Mesendoderm (in vitro differentiated cells): ENCODE data around the gene KCNA2.

Experiments
- DNase-seq: peaks from one replicate; pipeline ENCODE4 v3.0.0; 2013
- H2AK5ac ChIP-seq: 2 replicates; pipeline ENCODE4 v1.6.1; 2013; ENCODE audit warnings: low read length, inconsistent platforms
- H2BK120ac ChIP-seq: 2 replicates; pipeline ENCODE4 v1.6.1; 2013; ENCODE audit warnings: low read depth, mild to moderate bottlenecking, low read length, moderate library complexity, mixed read lengths
- H2BK15ac ChIP-seq: replicated peaks from 2 replicates; pipeline ENCODE4 v1.6.1; 2013; ENCODE audit warnings: low read depth, mild to moderate bottlenecking, moderate library complexity
- H2BK5ac ChIP-seq: 2 replicates; pipeline ENCODE4 v1.6.1; 2013; ENCODE audit warnings: low read length, inconsistent platforms
- H3K18ac ChIP-seq: 2 replicates; pipeline ENCODE4 v1.6.1; 2013; ENCODE audit warnings: mild to moderate bottlenecking, low read length, mixed read lengths
- H3K23ac ChIP-seq: one replicate; pipeline ENCODE4 v1.6.1; 2013; ENCODE audit warnings: low read length
- H3K27ac ChIP-seq: 2 replicates; pipeline ENCODE4 v1.5.1; 2013; ENCODE audit warnings: low read depth, mild to moderate bottlenecking, inconsistent platforms, low read length, moderate library complexity
- H3K27me3 ChIP-seq: 2 replicates; pipeline ENCODE4 v1.6.1; 2013; ENCODE audit warnings: low read length, control low read depth, mild to moderate bottlenecking, inconsistent platforms; ENCODE audit not compliant: insufficient read depth, poor library complexity
- H3K36me3 ChIP-seq: 2 replicates; pipeline ENCODE4 v1.6.1; 2013; ENCODE audit warnings: low read length, inconsistent platforms; ENCODE audit not compliant: control insufficient read depth, insufficient read depth
- H3K4ac ChIP-seq: one replicate; pipeline ENCODE4 v1.6.1; 2013; ENCODE audit warnings: low read depth, mild to moderate bottlenecking, low read length, moderate library complexity
- H3K4me1 ChIP-seq: 2 replicates; pipeline ENCODE4 v1.6.1; 2013; ENCODE audit warnings: low read depth, low read length, inconsistent platforms; ENCODE audit not compliant: control insufficient read depth
- H3K4me2 ChIP-seq: 2 replicates; pipeline ENCODE4 v1.6.1; 2013; ENCODE audit warnings: low read length
- H3K4me3 ChIP-seq: 2 replicates; pipeline ENCODE4 v1.5.1; 2013; ENCODE audit warnings: mild to moderate bottlenecking, low read length
- H3K56ac ChIP-seq: one replicate; pipeline ENCODE4 v1.6.1; 2013; ENCODE audit warnings: low read length
- H3K79me1 ChIP-seq: 2 replicates; pipeline ENCODE4 v1.6.1; 2013; ENCODE audit warnings: low read length, inconsistent platforms
- H3K79me2 ChIP-seq: 2 replicates; pipeline ENCODE4 v1.6.1; 2013; ENCODE audit warnings: mild to moderate bottlenecking, low read length; ENCODE audit not compliant: control insufficient read depth, insufficient read depth
- H3K9ac ChIP-seq: 2 replicates; pipeline ENCODE4 v1.6.1; 2013; ENCODE audit warnings: low read length, inconsistent platforms
- H4K5ac ChIP-seq: one replicate; pipeline ENCODE4 v1.6.1; 2013; ENCODE audit warnings: low read length
- H4K8ac ChIP-seq: one replicate; pipeline ENCODE4 v1.6.1; 2013; ENCODE audit warnings: low read depth, mild to moderate bottlenecking, control low read depth, low read length, moderate library complexity
- WGBS: extraction: QIAGEN DNeasy Blood & Tissue Kit; methylation state at CpG from one replicate; pipeline ENCODE4 v1.1.7; 2013; ENCODE audit warnings: low lambda C conversion rate, missing lambda C conversion rate; ENCODE audit not compliant: insufficient coverage; ENCODE audit errors: extremely low coverage; 5-methylcytosine and 5-hydroxymethylcytosine counted together

The KCNA2 gene

DNA sequence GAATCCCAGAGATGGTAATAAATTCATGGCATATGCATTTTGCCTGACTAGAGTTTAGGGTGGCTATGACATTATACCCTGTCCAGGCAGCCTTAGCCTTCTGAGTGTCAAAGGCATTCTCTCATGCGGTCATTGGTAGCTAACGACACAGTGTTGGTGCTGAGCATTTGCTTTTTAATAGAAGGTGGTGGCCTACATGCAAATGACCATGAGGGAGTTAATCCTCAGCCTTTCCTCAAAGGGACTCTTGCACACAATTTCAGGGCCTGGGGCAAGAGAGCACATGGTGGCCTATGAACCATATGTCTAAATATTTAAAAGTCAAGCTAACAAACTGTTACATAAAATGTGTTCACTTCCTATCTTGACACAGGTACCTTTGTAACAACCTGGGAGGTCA lies 56.3 kb downstream of the KCNA2 start:
- no peak overlapping the region for H3K56ac ChIP-seq
- no peak overlapping the region for H3K23ac ChIP-seq
- no peak overlapping the region for H2BK15ac ChIP-seq
- no peaks in the 10 kb centered on the region for H3K4me1 ChIP-seq
- H4K8ac ChIP-seq: no peak overlapping the region
- H2AK5ac ChIP-seq: no peak overlapping the region
- H3K4me2 ChIP-seq: no peak overlapping the region
- no peaks in the 10 kb centered on the region for H3K79me1 ChIP-seq
- no CpG with 5 or more reads among the region's 2 CpGs for WGBS
- H3K9ac ChIP-seq: no peak overlapping the region
- no peak overlapping the region for H3K27ac ChIP-seq
- no peak for DNase-seq
- no peak overlapping the region for H3K18ac ChIP-seq
- no peak overlapping the region for H3K4ac ChIP-seq
- H2BK120ac ChIP-seq: no peak overlapping the region
- H2BK5ac ChIP-seq: no peak overlapping the region
- H4K5ac ChIP-seq: no peak overlapping the region
- no peaks in the 10 kb centered on the region for H3K79me2 ChIP-seq
- H3K36me3 ChIP-seq: no peaks in the 10 kb centered on the region
- no peak overlapping the region for H3K4me3 ChIP-seq
- no peaks in the 10 kb centered on the region for H3K27me3 ChIP-seq

DNA sequence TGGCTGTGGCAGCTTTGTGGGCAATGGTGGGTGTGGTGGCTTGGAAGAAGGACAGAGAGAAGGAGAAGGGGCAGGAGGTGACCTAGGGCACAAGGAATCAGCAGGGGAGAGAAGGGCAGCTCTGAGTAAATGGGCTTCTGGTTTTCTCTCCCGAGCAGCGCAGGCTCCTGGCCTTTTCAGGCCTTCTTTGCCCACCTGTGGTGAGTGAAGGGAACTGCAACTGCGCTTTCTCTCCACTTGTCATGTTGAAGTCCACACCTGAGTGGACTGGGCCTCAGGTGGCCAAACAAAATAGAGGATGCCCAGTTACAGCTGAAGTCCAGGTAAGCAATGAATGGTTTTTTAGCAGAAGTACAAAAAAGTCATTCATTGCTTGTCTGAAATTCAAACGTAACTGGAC lies 57.8 kb downstream of the KCNA2 start:
- no peak overlapping the region for H3K9ac ChIP-seq
- H3K79me2 ChIP-seq: no peaks in the 10 kb centered on the region
- H3K4me1 ChIP-seq: no peaks in the 10 kb centered on the region
- no peak overlapping the region for H3K4ac ChIP-seq
- H3K4me2 ChIP-seq: no peak overlapping the region
- no peaks in the 10 kb centered on the region for H3K79me1 ChIP-seq
- no peak overlapping the region for H2BK15ac ChIP-seq
- no peaks in the 10 kb centered on the region for H3K36me3 ChIP-seq
- no CpG with 5 or more reads among the region's 4 CpGs for WGBS
- peak; percentile 65 for DNase-seq
- H3K23ac ChIP-seq: no peak overlapping the region
- no peak overlapping the region for H2BK5ac ChIP-seq
- H4K8ac ChIP-seq: no peak overlapping the region
- H2BK120ac ChIP-seq: no peak overlapping the region
- no peak overlapping the region for H3K18ac ChIP-seq
- no peak overlapping the region for H3K56ac ChIP-seq
- no peak overlapping the region for H3K4me3 ChIP-seq
- no peak overlapping the region for H3K27ac ChIP-seq
- no peak overlapping the region for H4K5ac ChIP-seq
- no peak overlapping the region for H2AK5ac ChIP-seq
- no peaks in the 10 kb centered on the region for H3K27me3 ChIP-seq

DNA sequence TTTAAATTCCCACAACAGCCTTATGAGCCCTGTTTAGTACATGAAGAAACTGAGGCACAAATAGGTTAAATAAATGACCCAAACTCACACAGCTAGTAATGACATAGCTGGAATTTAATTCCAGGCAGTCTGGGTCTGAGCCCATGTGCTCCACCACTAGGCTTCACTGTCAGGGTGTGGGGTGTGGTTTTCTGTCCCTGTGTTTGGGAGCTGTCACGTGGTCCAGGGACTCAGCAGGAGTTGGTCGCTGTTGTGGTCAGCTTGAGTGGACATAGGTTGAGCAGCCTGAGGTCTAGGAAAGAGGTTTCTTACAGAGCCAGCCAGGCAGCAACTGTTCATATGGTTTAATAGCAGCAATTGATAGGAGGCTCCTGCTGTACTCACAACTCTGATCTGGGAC lies 59.1 kb downstream of the KCNA2 start:
- H3K9ac ChIP-seq: no peak overlapping the region
- no peak overlapping the region for H3K4me3 ChIP-seq
- no peak for DNase-seq
- H3K4ac ChIP-seq: no peak overlapping the region
- no peaks in the 10 kb centered on the region for H3K79me2 ChIP-seq
- no peak overlapping the region for H2BK120ac ChIP-seq
- no peaks in the 10 kb centered on the region for H3K79me1 ChIP-seq
- H2BK15ac ChIP-seq: no peak overlapping the region
- H3K23ac ChIP-seq: no peak overlapping the region
- H2BK5ac ChIP-seq: no peak overlapping the region
- no peak overlapping the region for H3K18ac ChIP-seq
- no peaks in the 10 kb centered on the region for H3K4me1 ChIP-seq
- no CpG with 5 or more reads among the region's 2 CpGs for WGBS
- H3K56ac ChIP-seq: no peak overlapping the region
- no peak overlapping the region for H3K27ac ChIP-seq
- no peaks in the 10 kb centered on the region for H3K36me3 ChIP-seq
- H3K27me3 ChIP-seq: no peaks in the 10 kb centered on the region
- H4K5ac ChIP-seq: no peak overlapping the region
- H4K8ac ChIP-seq: no peak overlapping the region
- H3K4me2 ChIP-seq: no peak overlapping the region
- no peak overlapping the region for H2AK5ac ChIP-seq

DNA sequence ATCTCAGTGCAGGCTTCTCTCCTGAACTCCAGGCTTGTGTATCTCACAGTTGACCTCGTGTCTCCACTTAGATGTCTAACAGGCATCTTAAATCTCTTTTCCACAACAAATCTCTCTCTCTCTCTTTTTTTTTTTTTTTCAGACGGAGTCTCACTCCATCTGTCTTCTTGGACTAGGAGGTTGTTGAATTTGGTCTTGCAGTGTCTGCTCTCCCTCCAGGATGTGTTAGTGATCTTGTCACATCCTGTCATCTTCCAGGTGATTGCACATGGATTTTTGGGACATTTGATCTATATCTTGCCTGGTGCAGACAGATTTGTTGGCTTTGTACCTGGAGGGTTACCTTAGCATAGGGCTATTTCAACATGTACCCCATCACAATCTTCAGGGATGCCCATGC lies 60.7 kb downstream of the KCNA2 start:
- no peak overlapping the region for H3K4me2 ChIP-seq
- no peak overlapping the region for H3K4me3 ChIP-seq
- H3K4me1 ChIP-seq: no peaks in the 10 kb centered on the region
- H4K5ac ChIP-seq: no peak overlapping the region
- H3K4ac ChIP-seq: no peak overlapping the region
- H2BK15ac ChIP-seq: no peak overlapping the region
- H2BK120ac ChIP-seq: no peak overlapping the region
- no peak overlapping the region for H3K18ac ChIP-seq
- no peak overlapping the region for H2BK5ac ChIP-seq
- no peaks in the 10 kb centered on the region for H3K27me3 ChIP-seq
- H3K36me3 ChIP-seq: no peaks in the 10 kb centered on the region
- no peak overlapping the region for H3K9ac ChIP-seq
- H4K8ac ChIP-seq: no peak overlapping the region
- H3K79me1 ChIP-seq: no peaks in the 10 kb centered on the region
- no peak overlapping the region for H3K23ac ChIP-seq
- no peak for DNase-seq
- H3K56ac ChIP-seq: no peak overlapping the region
- H3K27ac ChIP-seq: no peak overlapping the region
- no CpG with 5 or more reads among the region's 2 CpGs for WGBS
- H2AK5ac ChIP-seq: no peak overlapping the region
- no peaks in the 10 kb centered on the region for H3K79me2 ChIP-seq

DNA sequence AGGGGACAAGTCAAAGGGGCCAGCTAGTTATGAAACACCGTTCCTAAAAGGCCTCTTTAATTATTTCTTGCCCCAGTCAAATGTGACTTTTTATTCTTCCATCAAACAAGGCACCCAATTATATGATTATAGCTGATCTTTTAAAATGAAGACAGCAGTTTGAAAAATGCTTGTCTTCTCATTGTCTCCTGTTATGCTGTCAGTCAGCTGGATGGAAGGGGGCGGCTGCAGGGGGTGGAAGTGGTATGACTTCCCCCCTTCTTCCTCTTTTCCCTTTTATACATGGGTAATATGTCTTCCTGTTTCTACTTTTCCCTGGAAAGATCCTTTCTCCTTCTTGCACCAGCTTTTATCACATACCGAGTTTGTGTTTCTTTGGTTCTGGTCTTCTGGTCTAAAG lies 61.4 kb downstream of the KCNA2 start:
- Histone ChIP-seq H3K79me1 (no peaks in the 10 kb centered on the region), H2AK5ac (no peak overlapping the region), H3K27ac (no peak overlapping the region), H3K79me2 (no peaks in the 10 kb centered on the region), H4K8ac (no peak overlapping the region), H3K4me3 (no peak overlapping the region), H3K4me1 (no peaks in the 10 kb centered on the region), H2BK120ac (no peak overlapping the region), H3K9ac (no peak overlapping the region), H3K4ac (no peak overlapping the region), H3K18ac (no peak overlapping the region), H3K56ac (no peak overlapping the region), H4K5ac (no peak overlapping the region), H2BK5ac (no peak overlapping the region), H3K23ac (no peak overlapping the region), H3K4me2 (no peak overlapping the region), H2BK15ac (no peak overlapping the region), H3K27me3 (no peaks in the 10 kb centered on the region), H3K36me3 (no peaks in the 10 kb centered on the region)
- WGBS: no CpG with 5 or more reads among the region's 3 CpGs
- DNase-seq: no peak
